Measurements from ENCODE around the gene SLC46A1. TPM values are rescaled to one million over a fixed set of nuclear protein-coding genes. Genes with fewer than 3 reads are reported as not detected.

The SLC46A1 gene
- total and polyA plus RNA-seq, 2 donors (not counting 1 experiment from before 2014, with no cell fraction given), result 2.5 to 4.3 TPM

DNA sequence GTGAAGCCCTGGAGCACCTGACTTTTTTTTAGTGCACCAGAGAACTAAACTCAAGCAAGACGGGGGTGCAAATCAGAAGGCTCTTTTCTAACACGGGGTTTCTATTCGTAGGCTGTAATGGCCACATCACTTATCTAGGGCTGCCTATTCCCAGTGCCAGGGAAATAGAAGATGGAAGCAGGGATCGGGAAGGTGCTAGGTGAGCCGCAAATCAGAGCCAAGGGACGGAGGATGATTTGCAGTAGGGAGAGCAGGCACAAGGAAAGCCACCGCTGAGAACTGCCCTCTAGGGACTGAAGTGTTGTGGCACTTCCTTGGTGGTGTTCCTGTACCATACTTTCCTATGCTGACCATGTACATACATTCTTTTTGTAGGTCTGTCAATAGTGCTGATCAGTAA, 7.8 kb upstream of the SLC46A1 start:
- intact Hi-C loops (cut with micrococcal nuclease), result no loop called here
- H3K27me3 ChIP-seq (replicated peaks in 1 of 4; ENCODE audit: control extremely low read depth in 1 of 4, control insufficient read depth in 3 of 4, insufficient read depth in 4 of 4, low read length in 3 of 4), result peaks cover 0 to 3% (median 0%) of the 10 kb centered on the region in 4 experiments
- H3K27me3 Mint-ChIP-seq, result peaks cover 15% of the 10 kb centered on the region
- TF ChIP-seq EZH2 (IDR thresholded peaks at IDR 0.05; ENCODE audit: borderline replicate concordance, insufficient read depth, low read depth, low read length, poor library complexity, severe bottlenecking), result no peak
- TF ChIP-seq, protein P1, sequence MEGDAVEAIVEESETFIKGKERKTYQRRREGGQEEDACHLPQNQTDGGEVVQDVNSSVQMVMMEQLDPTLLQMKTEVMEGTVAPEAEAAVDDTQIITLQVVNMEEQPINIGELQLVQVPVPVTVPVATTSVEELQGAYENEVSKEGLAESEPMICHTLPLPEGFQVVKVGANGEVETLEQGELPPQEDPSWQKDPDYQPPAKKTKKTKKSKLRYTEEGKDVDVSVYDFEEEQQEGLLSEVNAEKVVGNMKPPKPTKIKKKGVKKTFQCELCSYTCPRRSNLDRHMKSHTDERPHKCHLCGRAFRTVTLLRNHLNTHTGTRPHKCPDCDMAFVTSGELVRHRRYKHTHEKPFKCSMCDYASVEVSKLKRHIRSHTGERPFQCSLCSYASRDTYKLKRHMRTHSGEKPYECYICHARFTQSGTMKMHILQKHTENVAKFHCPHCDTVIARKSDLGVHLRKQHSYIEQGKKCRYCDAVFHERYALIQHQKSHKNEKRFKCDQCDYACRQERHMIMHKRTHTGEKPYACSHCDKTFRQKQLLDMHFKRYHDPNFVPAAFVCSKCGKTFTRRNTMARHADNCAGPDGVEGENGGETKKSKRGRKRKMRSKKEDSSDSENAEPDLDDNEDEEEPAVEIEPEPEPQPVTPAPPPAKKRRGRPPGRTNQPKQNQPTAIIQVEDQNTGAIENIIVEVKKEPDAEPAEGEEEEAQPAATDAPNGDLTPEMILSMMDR (IDR thresholded peaks at IDR 0.05), result no peak
- H3K4me3 Mint-ChIP-seq, result no peak overlapping the region
- peaks cover 5% of the 10 kb centered on the region for H3K4me1 Mint-ChIP-seq
- H3K9me3 ChIP-seq (ENCODE audit: control extremely low read depth in 1 of 3, control insufficient read depth in 2 of 3, insufficient read depth in 1 of 3, low read length in 2 of 3), result no peaks in the 10 kb centered on the region
- H3K27ac Mint-ChIP-seq, result no peak overlapping the region
- H3K9ac ChIP-seq (ENCODE audit: low read length), result no peak overlapping the region
- CTCF ChIA-PET, result interaction anchor here (0.6 to 1.1 kb wide), 2 partner anchors 11 to 194 kb away, joined by 3 to 4 read pairs; no protein-coding TSS in a partner anchor
- H3K79me2 ChIP-seq (ENCODE audit: control insufficient read depth, insufficient read depth, low read length), result no peaks in the 10 kb centered on the region
- peaks cover 4% of the 10 kb centered on the region in 2 donors for H3K4me1 ChIP-seq (ENCODE audit: control insufficient read depth in 2 of 2, insufficient read depth in 2 of 2, low read length in 2 of 2)
- 76% methylated on average over 7 of the region's 7 CpGs for WGBS (ENCODE audit: insufficient coverage)
- DNase-seq, result no peak
- ATAC-seq (ENCODE audit: low read depth), result no peak
- POLR2A ChIA-PET, result no interaction called here
- no peak overlapping the region for H3K4me3 ChIP-seq (ENCODE audit: control extremely low read depth in 1 of 5, extremely low read depth in 1 of 5, insufficient read depth in 1 of 5, low read depth in 2 of 5, low read length in 4 of 5)
- no peaks in the 10 kb centered on the region for H3K9me3 Mint-ChIP-seq (ENCODE audit: insufficient read depth)
- no peak overlapping the region for H3K4me2 ChIP-seq (replicated peaks; ENCODE audit: low read depth, low read length, poor library complexity, severe bottlenecking)
- no peak overlapping the region for H3K27ac ChIP-seq (ENCODE audit: low read length in 2 of 2)
- H2AFZ ChIP-seq (ENCODE audit: insufficient read depth, low read depth, low read length, poor library complexity, severe bottlenecking), result no peak overlapping the region
- H3K36me3 ChIP-seq (replicated peaks in 1 of 2; ENCODE audit: control extremely low read depth in 1 of 2, control insufficient read depth in 1 of 2, extremely low read depth in 1 of 2, insufficient read depth in 2 of 2, low read length in 1 of 2), result no peaks in the 10 kb centered on the region
- H4K20me1 ChIP-seq (ENCODE audit: control insufficient read depth, insufficient read depth, low read length, poor library complexity, severe bottlenecking), result no peaks in the 10 kb centered on the region

- intact Hi-C loops (cut with micrococcal nuclease), result no loop called here
- H3K4me1 Mint-ChIP-seq, result peaks cover 5% of the 10 kb centered on the region
Measured at GRCh38 chr17:28412099-28412498, 6.1 kb upstream of the SLC46A1 start.

More at GRCh38 chr17:28412099-28412498, 6.1 kb upstream of the SLC46A1 start:
- ATAC-seq (ENCODE audit: low read depth), result no peak
- Mint-ChIP-seq H3K27me3 (peaks cover 22% of the 10 kb centered on the region), H3K4me3 (no peak overlapping the region), H3K27ac (no peak overlapping the region), H3K9me3 (ENCODE audit: insufficient read depth) (no peaks in the 10 kb centered on the region)
- H3K4me3 ChIP-seq (ENCODE audit: control extremely low read depth in 1 of 5, extremely low read depth in 1 of 5, insufficient read depth in 1 of 5, low read depth in 2 of 5, low read length in 4 of 5), result no peak overlapping the region
- H3K36me3 ChIP-seq (replicated peaks in 1 of 2; ENCODE audit: control extremely low read depth in 1 of 2, control insufficient read depth in 1 of 2, extremely low read depth in 1 of 2, insufficient read depth in 2 of 2, low read length in 1 of 2), result no peaks in the 10 kb centered on the region
- WGBS (ENCODE audit: insufficient coverage), result 100% methylated on average over 1 of the region's 3 CpGs
- peaks cover 3 to 4% of the 10 kb centered on the region in 2 donors for H3K4me1 ChIP-seq (ENCODE audit: control insufficient read depth in 2 of 2, insufficient read depth in 2 of 2, low read length in 2 of 2)
- no peak overlapping the region for H3K9ac ChIP-seq (ENCODE audit: low read length)
- H2AFZ ChIP-seq (ENCODE audit: insufficient read depth, low read depth, low read length, poor library complexity, severe bottlenecking), result no peak overlapping the region
- H3K9me3 ChIP-seq (ENCODE audit: control extremely low read depth in 1 of 3, control insufficient read depth in 2 of 3, insufficient read depth in 1 of 3, low read length in 2 of 3), result no peaks in the 10 kb centered on the region
- no peak overlapping the region for H3K4me2 ChIP-seq (replicated peaks; ENCODE audit: low read depth, low read length, poor library complexity, severe bottlenecking)
- CTCF ChIA-PET, result no interaction called here
- DNase-seq, result no peak
- H3K27ac ChIP-seq (ENCODE audit: low read length in 2 of 2), result no peak overlapping the region
- no peaks in the 10 kb centered on the region for H4K20me1 ChIP-seq (ENCODE audit: control insufficient read depth, insufficient read depth, low read length, poor library complexity, severe bottlenecking)
- TF ChIP-seq EZH2 (IDR thresholded peaks at IDR 0.05; ENCODE audit: borderline replicate concordance, insufficient read depth, low read depth, low read length, poor library complexity, severe bottlenecking), result no peak
- TF ChIP-seq, protein P1 (IDR thresholded peaks at IDR 0.05), result no peak
- POLR2A ChIA-PET, result no interaction called here
- H3K79me2 ChIP-seq (ENCODE audit: control insufficient read depth, insufficient read depth, low read length), result no peaks in the 10 kb centered on the region
- H3K27me3 ChIP-seq (replicated peaks in 1 of 4; ENCODE audit: control extremely low read depth in 1 of 4, control insufficient read depth in 3 of 4, insufficient read depth in 4 of 4, low read length in 3 of 4), result peaks cover 0 to 3% (median 0%) of the 10 kb centered on the region in 4 experiments
